A549 (cell line): ENCODE measurements around the gene ANGEL2. TPM values are rescaled to one million over a fixed set of nuclear protein-coding genes. Genes with fewer than 3 reads are reported as not detected.

ENCODE experiments used
- ATAC-seq, 2 experiments: fragments of 200-7000 bp in 1 of 2; fragments of >200 bp in 1 of 2; cut with Nextera tagmentation in 1 of 2; cut with Tn5 transposase in 1 of 2; 3 replicates each; pipeline versions ENCODE4 v1.8.0 to v1.9.1; 2018 to 2020; ENCODE audit warnings: mild to moderate bottlenecking in 1 of 2, moderate library complexity in 1 of 2
- CTCF ChIA-PET: fragments of 300-600 bp; sonication (Branson Sonifier 250); formaldehyde crosslinking; extraction: SDS; loops from one replicate; lab custom pipeline; 2021; ENCODE audit warnings: antibody characterized with exemption, inconsistent platforms; lab: Yijun Ruan, JAX
- POLR2A ChIA-PET: fragments of 350-600 bp; formaldehyde crosslinking; extraction: SDS; loops from one replicate; lab custom pipeline; 2021; ENCODE audit warnings: antibody characterized with exemption, inconsistent platforms; lab: Yijun Ruan, JAX
- DNase-seq, 2 experiments: peaks; one replicate each; pipeline versions ENCODE4 v3.0.0 to v3.0.0-alpha.2; 2011 to 2016; ENCODE audit warnings: low read depth in 1 of 2, low spot score in 1 of 2
- FAIRE-seq: peaks from 2 replicates; lab custom pipeline; 2011; peaks lifted over from hg19 to GRCh38; lab: Jason Lieb, UNC
- H3K27ac ChIP-seq, 2 experiments: fragments of >200 bp; sonication (Bioruptor Twin); formaldehyde crosslinking; 3 replicates each; pipeline ENCODE4 v1.5.1; 2016 to 2017
- H3K4me1 ChIP-seq: fragments of >200 bp; sonication (Bioruptor Twin); formaldehyde crosslinking; 3 replicates; pipeline ENCODE4 v1.6.1; 2016
- H3K4me2 ChIP-seq: fragments of >200 bp; sonication (Bioruptor Twin); formaldehyde crosslinking; 3 replicates; pipeline ENCODE4 v1.6.1; 2016
- H3K4me3 ChIP-seq: fragments of >200 bp; sonication (Bioruptor Twin); formaldehyde crosslinking; 3 replicates; pipeline ENCODE4 v1.5.1; 2016
- H3K9me3 ChIP-seq: fragments of >200 bp; sonication (Bioruptor Twin); formaldehyde crosslinking; 3 replicates; pipeline ENCODE4 v1.6.1; 2016
- ATOH8 ChIP-seq: fragments of 250-450 bp; sonication (Bioruptor Pico); IDR thresholded peaks from 2 replicates; pipeline ENCODE4 v1.5.0; 2020; ENCODE audit warnings: low read depth, mild to moderate bottlenecking, moderate library complexity
- CEBPB ChIP-seq, 2 experiments: fragments of >200 bp in 1 of 2; sonication (Bioruptor Twin) in 1 of 2; formaldehyde crosslinking in 1 of 2; IDR thresholded peaks; 2 replicates each; pipeline ENCODE4 v1.6.1; 2012 to 2016
- EHMT2 ChIP-seq: fragments of 200-600 bp; sonication (generic); IDR thresholded peaks from 2 replicates; pipeline ENCODE4 v1.6.1; 2016; ENCODE audit warnings: antibody characterized with exemption, low read depth, mild to moderate bottlenecking, moderate library complexity
- ELK1 ChIP-seq: fragments of 150-350 bp; IDR thresholded peaks from 2 replicates; pipeline ENCODE4 v1.6.1; 2014; ENCODE audit warnings: low read depth, mild to moderate bottlenecking, low read length
- FOSB ChIP-seq: fragments of 250-450 bp; sonication (Bioruptor Pico); IDR thresholded peaks from 2 replicates; pipeline ENCODE4 v1.5.0; 2020; ENCODE audit warnings: mild to moderate bottlenecking, moderate library complexity
- HMGXB4 ChIP-seq: fragments of 250-450 bp; sonication (Bioruptor Pico); IDR thresholded peaks from 2 replicates; pipeline ENCODE4 v1.5.0; 2021; ENCODE audit warnings: mild to moderate bottlenecking, moderate library complexity, borderline replicate concordance
- JUN ChIP-seq, 2 experiments: fragments of >200 bp; sonication (Bioruptor Twin); formaldehyde crosslinking; IDR thresholded peaks; 2 replicates in 1 of 2; 3 replicates in 1 of 2; pipeline ENCODE4 v1.6.1; 2016 to 2017
- MAX ChIP-seq: IDR thresholded peaks from 2 replicates; pipeline ENCODE4 v1.6.1; 2012
- MAZ ChIP-seq: fragments of 150-350 bp; IDR thresholded peaks from 2 replicates; pipeline ENCODE4 v1.6.1; 2014; ENCODE audit warnings: antibody characterized with exemption, low read depth, low read length, borderline replicate concordance
- MYC ChIP-seq: IDR thresholded peaks from 2 replicates; pipeline ENCODE4 v1.6.1; 2012; ENCODE audit warnings: mild to moderate bottlenecking, inconsistent platforms, low read length, improper control_type of control experiment, borderline replicate concordance
- NFE2L2 ChIP-seq: fragments of 150-350 bp; conservative IDR thresholded peaks from 2 replicates; pipeline ENCODE4 v1.6.1; 2014; ENCODE audit warnings: low read length
- POLR2AphosphoS2 ChIP-seq: conservative IDR thresholded peaks from 2 replicates; pipeline ENCODE4 v1.6.1; 2012; ENCODE audit warnings: low read length, improper control_type of control experiment, inconsistent platforms
- RARB ChIP-seq: fragments of 250-450 bp; sonication (Bioruptor Pico); IDR thresholded peaks from 2 replicates; pipeline ENCODE4 v1.8.0; 2021; ENCODE audit warnings: mild to moderate bottlenecking, moderate library complexity
- TP53 ChIP-seq: fragments of 250-450 bp; sonication (Bioruptor Pico); IDR thresholded peaks from 2 replicates; pipeline ENCODE4 v1.5.0; 2021; ENCODE audit warnings: mild to moderate bottlenecking, moderate library complexity
- WGBS: methylation state at CpG from one replicate; pipeline ENCODE4 v1.1.6; 2017; ENCODE audit errors: missing lambda C conversion rate; 5-methylcytosine and 5-hydroxymethylcytosine counted together
- polyA plus RNA-seq, 4 experiments: library from polyadenylated mRNA; depleted of rRNA in 3 of 4; stranded (reverse); fragments of >200 nt; fragmentation: RNase III in 1 of 4; extraction: RNeasy Plus Mini Kit Qiagen cat#74134 plus additional on column Dnase treatment in 1 of 4; gene quantifications; 2 replicates in 3 of 4; 3 replicates in 1 of 4; pipeline ENCODE4 v1.2.3, GENCODE V29; 2011 to 2017

ANGEL2 gene
- polyA plus RNA-seq, 2 of the 4 experiments (the other 2 are of a cell fraction) = 20.4 to 38.9 TPM

GRCh38 chr1:212977781-212978645, 37.7 kb downstream of the ANGEL2 start (continued):
- TF ChIP-seq HMGXB4 (CRISPR knock-in tag) (no peak), ELK1 (no peak), NFE2L2 (no peak), MYC (no peak)
- TF ChIP-seq, all 56 proteins: peak for 0

GRCh38 chr1:212976586-212976985, 39.1 kb downstream of the ANGEL2 start:
- CTCF ChIA-PET = interaction anchor here (0.8 to 5.0 kb wide), 2 partner anchors 9 to 26 kb away, joined by 3 to 27 read pairs; no protein-coding TSS in a partner anchor
- Histone ChIP-seq H3K4me2 (no peak overlapping the region), H3K4me3 (no peak overlapping the region), H3K4me1 (peaks cover 18% of the 10 kb centered on the region), H3K27ac (no peak overlapping the region)
- ATAC-seq = no peak
- TF ChIP-seq MAX (no peak), JUN (IDR thresholded peaks at IDR 0.05) (no peak), ATOH8 (CRISPR knock-in tag) (no peak), FOSB (CRISPR knock-in tag) (no peak), TP53 (CRISPR knock-in tag) (no peak)
- TF ChIP-seq, all 56 proteins: peak for 0
- H3K9me3 ChIP-seq = no peaks in the 10 kb centered on the region
- POLR2A ChIA-PET = no interaction called here
- 78% methylated on average over 9 of the region's 9 CpGs for WGBS
- FAIRE-seq (no peak), DNase-seq (no peak)

GRCh38 chr1:212975111-212975918, 40.4 kb downstream of the ANGEL2 start:
- Histone ChIP-seq H3K4me2 (no peak overlapping the region), H3K9me3 (no peaks in the 10 kb centered on the region), H3K4me1 (peaks cover 5% of the 10 kb centered on the region; the same call in 2 of the 3 replicates), H3K27ac (no peak overlapping the region), H3K4me3 (no peak overlapping the region)
- no peak for TF ChIP-seq RARB (CRISPR knock-in tag)
- no peak for TF ChIP-seq CEBPB (IDR thresholded peaks at IDR 0.05)
- no peak for TF ChIP-seq EHMT2
- TF ChIP-seq POLR2AphosphoS2 = no peak
- no peak for TF ChIP-seq MAZ
- 65% methylated on average over 10 of the region's 10 CpGs for WGBS
- ATAC-seq (no peak), DNase-seq (no peak), FAIRE-seq (no peak)
- ChIA-PET POLR2A (no interaction called here), CTCF (interaction anchor here (5.0 kb wide), 1 partner anchor 8 kb away, joined by 27 read pairs; no protein-coding TSS in a partner anchor)
